ENCODE results near the gene FANK1. TPM values are rescaled to one million over a fixed set of nuclear protein-coding genes. Genes with fewer than 3 reads are reported as not detected.

Gene FANK1
- total and polyA plus RNA-seq, 3 donors from 2014 or later, result 41.1 to 143 (median 60.9) TPM

DNA sequence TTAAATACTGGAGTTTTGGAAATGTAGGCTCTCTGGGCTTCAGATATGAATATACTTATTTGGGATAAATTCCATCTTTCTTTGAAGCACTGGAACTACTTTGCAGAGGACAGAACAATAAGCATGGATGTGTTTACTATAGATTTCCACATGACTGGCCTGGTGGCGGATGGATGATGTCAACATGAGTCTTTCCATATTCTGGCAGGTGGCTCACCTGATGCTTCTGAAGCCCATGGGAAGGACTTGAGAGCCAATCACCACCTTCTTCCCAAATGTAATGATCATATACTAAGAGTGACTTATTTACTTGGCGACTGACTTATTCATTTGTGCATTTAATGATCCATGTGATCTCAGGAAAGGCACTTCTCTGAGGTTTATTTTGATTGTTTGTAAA lies 110.5 kb downstream of the FANK1 start:
- intact Hi-C loops (cut with DNase I; ENCODE audit: low total_unique reads), result no loop called here
- Histone ChIP-seq H3K9me3 (no peaks in the 10 kb centered on the region), H3K27me3 (no peaks in the 10 kb centered on the region), H3K4me1 (no peaks in the 10 kb centered on the region), H3K36me3 (ENCODE audit: low read depth, missing control alignments) (no peaks in the 10 kb centered on the region), H3K4me3 (no peak overlapping the region), H3K27ac (no peak overlapping the region)
- no peak for TF ChIP-seq POLR2A (IDR thresholded peaks at IDR 0.05)
- TF ChIP-seq, protein P1, sequence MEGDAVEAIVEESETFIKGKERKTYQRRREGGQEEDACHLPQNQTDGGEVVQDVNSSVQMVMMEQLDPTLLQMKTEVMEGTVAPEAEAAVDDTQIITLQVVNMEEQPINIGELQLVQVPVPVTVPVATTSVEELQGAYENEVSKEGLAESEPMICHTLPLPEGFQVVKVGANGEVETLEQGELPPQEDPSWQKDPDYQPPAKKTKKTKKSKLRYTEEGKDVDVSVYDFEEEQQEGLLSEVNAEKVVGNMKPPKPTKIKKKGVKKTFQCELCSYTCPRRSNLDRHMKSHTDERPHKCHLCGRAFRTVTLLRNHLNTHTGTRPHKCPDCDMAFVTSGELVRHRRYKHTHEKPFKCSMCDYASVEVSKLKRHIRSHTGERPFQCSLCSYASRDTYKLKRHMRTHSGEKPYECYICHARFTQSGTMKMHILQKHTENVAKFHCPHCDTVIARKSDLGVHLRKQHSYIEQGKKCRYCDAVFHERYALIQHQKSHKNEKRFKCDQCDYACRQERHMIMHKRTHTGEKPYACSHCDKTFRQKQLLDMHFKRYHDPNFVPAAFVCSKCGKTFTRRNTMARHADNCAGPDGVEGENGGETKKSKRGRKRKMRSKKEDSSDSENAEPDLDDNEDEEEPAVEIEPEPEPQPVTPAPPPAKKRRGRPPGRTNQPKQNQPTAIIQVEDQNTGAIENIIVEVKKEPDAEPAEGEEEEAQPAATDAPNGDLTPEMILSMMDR (IDR thresholded peaks at IDR 0.05), result no peak
- DNase-seq, result no peak
- WGBS, 2 donors, result 92 to 95% methylated on average over 2 of the region's 2 CpGs

DNA sequence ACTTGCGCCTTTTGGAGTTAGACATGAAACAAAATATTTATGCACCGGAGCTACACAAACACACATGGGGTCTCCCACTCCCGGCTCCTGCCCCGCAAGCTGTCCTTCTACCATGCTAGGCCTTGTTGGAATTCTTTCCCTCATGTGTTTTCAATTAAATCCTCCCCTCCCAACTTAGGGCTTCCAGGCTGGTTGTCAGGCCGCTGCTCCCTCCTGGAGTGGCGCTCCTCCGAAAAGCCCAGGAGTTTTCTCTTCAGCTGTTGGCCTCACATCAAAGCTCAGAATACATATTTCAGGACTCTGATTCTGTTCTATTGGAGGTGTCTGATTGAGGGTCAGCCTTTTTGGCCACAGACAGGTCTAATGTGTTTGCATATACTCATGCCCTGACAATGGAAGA lies 113.3 kb downstream of the FANK1 start:
- Histone ChIP-seq H3K4me1 (no peaks in the 10 kb centered on the region), H3K27ac (no peak overlapping the region), H3K36me3 (ENCODE audit: low read depth, missing control alignments) (no peaks in the 10 kb centered on the region), H3K9me3 (no peaks in the 10 kb centered on the region), H3K27me3 (no peaks in the 10 kb centered on the region), H3K4me3 (no peak overlapping the region)
- no peak for TF ChIP-seq POLR2A (IDR thresholded peaks at IDR 0.05)
- TF ChIP-seq, protein P1 (IDR thresholded peaks at IDR 0.05), result no peak
- intact Hi-C loops (cut with DNase I; ENCODE audit: low total_unique reads), result no loop called here
- DNase-seq, result no peak
- WGBS, 2 donors, result 81 to 89% methylated on average over 7 of the region's 7 CpGs

DNA sequence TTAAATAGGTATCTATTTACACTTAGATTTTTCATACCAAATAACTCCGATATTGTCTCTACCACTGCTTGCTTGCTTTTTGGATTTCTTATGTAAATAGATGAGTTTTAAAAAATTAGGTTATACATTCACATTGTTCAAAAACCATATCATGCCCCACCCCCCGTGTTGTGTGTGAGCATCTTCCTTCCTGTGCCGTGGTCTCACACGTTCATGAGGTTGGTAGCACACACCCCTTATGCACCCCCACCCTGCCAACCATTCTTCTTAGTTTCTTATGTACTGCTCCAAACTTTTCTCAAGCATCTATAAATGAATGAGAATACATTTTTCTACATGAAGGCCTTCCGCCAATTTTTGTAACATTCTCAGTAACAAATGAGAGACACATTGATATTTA lies 115.6 kb downstream of the FANK1 start:
- 89 to 96% methylated on average over 5 of the region's 5 CpGs for WGBS, 2 donors
- no peak for DNase-seq
- intact Hi-C loops (cut with DNase I; ENCODE audit: low total_unique reads), result no loop called here
- H3K4me3 ChIP-seq, result no peak overlapping the region
- TF ChIP-seq POLR2A (IDR thresholded peaks at IDR 0.05), result no peak
- TF ChIP-seq, protein P1 (IDR thresholded peaks at IDR 0.05), result no peak
- no peaks in the 10 kb centered on the region for H3K36me3 ChIP-seq (ENCODE audit: low read depth, missing control alignments)
- no peak overlapping the region for H3K27ac ChIP-seq
- H3K4me1 ChIP-seq, result no peaks in the 10 kb centered on the region
- no peaks in the 10 kb centered on the region for H3K9me3 ChIP-seq
- H3K27me3 ChIP-seq, result no peaks in the 10 kb centered on the region

DNA sequence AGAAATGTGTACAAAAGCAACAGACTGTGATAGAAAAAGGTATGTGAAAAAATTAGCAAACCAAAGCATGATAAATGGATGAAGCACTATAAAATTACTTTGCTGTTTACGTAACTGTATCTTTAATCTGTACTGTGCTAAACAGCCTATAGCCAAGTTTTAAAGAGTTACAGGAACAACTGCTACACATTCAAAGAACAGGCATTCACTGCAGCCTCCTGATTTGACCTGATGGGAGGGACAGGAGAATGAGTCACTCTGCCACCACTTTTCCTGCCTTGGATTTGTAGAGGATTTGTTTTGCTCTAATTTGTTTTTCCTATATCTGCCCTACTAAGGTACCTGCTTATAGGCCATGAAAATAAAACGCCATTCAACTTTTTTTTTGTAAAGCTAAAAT lies 116.1 kb downstream of the FANK1 start:
- H3K9me3 ChIP-seq, result no peaks in the 10 kb centered on the region
- no peak for TF ChIP-seq POLR2A (IDR thresholded peaks at IDR 0.05)
- TF ChIP-seq, protein P1 (IDR thresholded peaks at IDR 0.05), result no peak
- no peaks in the 10 kb centered on the region for H3K27me3 ChIP-seq
- no peak for DNase-seq
- H3K4me3 ChIP-seq, result no peak overlapping the region
- H3K27ac ChIP-seq, result no peak overlapping the region
- WGBS, 2 donors, result 95 to 96% methylated on average over 2 of the region's 2 CpGs
- no peaks in the 10 kb centered on the region for H3K4me1 ChIP-seq
- intact Hi-C loops (cut with DNase I; ENCODE audit: low total_unique reads), result no loop called here
- no peaks in the 10 kb centered on the region for H3K36me3 ChIP-seq (ENCODE audit: low read depth, missing control alignments)

DNA sequence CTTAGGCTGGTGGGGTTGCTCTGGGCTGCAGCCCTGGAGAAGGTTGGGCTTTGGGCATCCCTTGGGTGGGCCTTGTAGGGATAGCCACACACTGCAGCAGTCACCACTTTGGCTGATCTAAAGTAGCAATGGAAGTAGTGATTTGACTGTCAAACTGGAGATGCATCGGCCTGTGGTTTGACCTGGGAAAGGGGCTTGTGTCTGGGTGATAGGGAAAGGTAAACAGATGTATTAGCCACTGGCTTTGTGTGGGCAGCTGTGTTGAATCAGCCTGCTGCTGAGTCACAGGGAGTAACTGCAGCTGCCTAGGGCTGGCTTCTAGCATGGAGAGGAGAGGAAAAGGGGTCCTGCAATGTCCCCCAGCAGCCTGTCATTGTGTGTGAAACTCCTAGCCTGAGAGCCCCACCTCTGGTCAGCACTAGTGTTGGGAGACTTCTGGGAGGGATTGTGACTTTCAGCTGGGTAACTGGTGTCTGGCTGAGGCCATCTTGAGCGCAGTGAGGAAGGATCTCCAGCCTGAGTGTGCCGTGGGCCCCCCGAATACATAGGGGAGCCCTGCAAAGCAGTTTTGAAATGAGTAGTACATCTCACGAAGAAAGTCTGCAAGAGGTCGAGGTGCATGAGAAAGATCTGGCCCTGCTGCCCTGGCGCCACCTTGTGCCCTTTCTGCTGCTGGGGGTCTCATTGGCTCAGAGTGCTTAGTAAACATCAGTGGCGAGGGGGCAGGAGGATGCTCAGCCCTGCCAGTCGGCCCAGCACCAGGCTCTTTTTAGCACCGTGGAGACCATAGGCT lies 117.3 kb downstream of the FANK1 start:
- 89 to 96% methylated on average over 10 of the region's 10 CpGs for WGBS, 2 donors
- TF ChIP-seq POLR2A (IDR thresholded peaks at IDR 0.05), result no peak
- Histone ChIP-seq H3K36me3 (ENCODE audit: low read depth, missing control alignments) (no peaks in the 10 kb centered on the region), H3K27ac (no peak overlapping the region), H3K4me3 (no peak overlapping the region), H3K9me3 (no peaks in the 10 kb centered on the region), H3K4me1 (no peaks in the 10 kb centered on the region), H3K27me3 (no peaks in the 10 kb centered on the region)
- intact Hi-C loops (cut with DNase I; ENCODE audit: low total_unique reads), result no loop called here
- DNase-seq, result no peak
